GM18858 (cell line): ENCODE data around the gene MBD2.
"Not testable (repeated sequence)": the region's sequence is repeated elsewhere in the genome, so short reads cannot be mapped to it uniquely, and the experiment has no call there.

Source experiments
- ATAC-seq: cut with Tn5 transposase; IDR thresholded peaks from one replicate; pipeline ENCODE4 v1.9.1; 2021; ENCODE audit not compliant: unreplicated experiment

MBD2 gene

GRCh38 chr18:54224379-54225014 is at the start of gene MBD2:
Gene MBD2 (minus strand): TSS chr18:54224669. CDS start chr18:54224559, 110 bp downstream.
- ATAC-seq = peak; percentile 84

GRCh38 chr18:54269893-54270844 is 45.7 kb upstream of the MBD2 start:
- peak; percentile 21 for ATAC-seq

- no peak for ATAC-seq
Observed at GRCh38 chr18:54268751-54269150, 44.3 kb upstream of the MBD2 start.

- no peak for ATAC-seq
Observed at GRCh38 chr18:54267701-54268100, 43.2 kb upstream of the MBD2 start.

GRCh38 chr18:54263904-54264336 is 39.5 kb upstream of the MBD2 start:
- peak; percentile 78 for ATAC-seq

GRCh38 chr18:54261894-54262293 is 37.4 kb upstream of the MBD2 start:
- peak; percentile 73 for ATAC-seq

GRCh38 chr18:54260396-54261072 is 36.1 kb upstream of the MBD2 start:
- ATAC-seq = peak; percentile 23

GRCh38 chr18:54257818-54258217 is 33.3 kb upstream of the MBD2 start:
- ATAC-seq = not testable (repeated sequence)

- ATAC-seq = no peak
Observed at GRCh38 chr18:54257015-54257414, 32.5 kb upstream of the MBD2 start.

GRCh38 chr18:54255141-54255540 is 30.7 kb upstream of the MBD2 start:
- no peak for ATAC-seq

GRCh38 chr18:54254265-54254758 is 29.8 kb upstream of the MBD2 start:
- no peak for ATAC-seq

- no peak for ATAC-seq
Observed at GRCh38 chr18:54251606-54252390, 27.3 kb upstream of the MBD2 start.

GRCh38 chr18:54250846-54251261 is 26.4 kb upstream of the MBD2 start:
- peak; percentile 90 for ATAC-seq

- ATAC-seq = no peak
Observed at GRCh38 chr18:54247511-54248175, 23.2 kb upstream of the MBD2 start.

- no peak for ATAC-seq
Observed at GRCh38 chr18:54242327-54242726, 17.9 kb upstream of the MBD2 start.

- ATAC-seq = no peak
Observed at GRCh38 chr18:54241483-54241882, 17.0 kb upstream of the MBD2 start.

GRCh38 chr18:54240629-54241107 is 16.2 kb upstream of the MBD2 start:
- no peak for ATAC-seq

GRCh38 chr18:54239601-54240000 is 15.1 kb upstream of the MBD2 start:
- ATAC-seq = no peak

GRCh38 chr18:54239091-54239490 is 14.6 kb upstream of the MBD2 start:
- no peak for ATAC-seq
